AG08396 (cell line): ENCODE data around the gene FXYD5.
A peak's percentile ranks its signal among the peaks of the same experiment; 100 is the strongest.
"Not testable (repeated sequence)": the region's sequence is repeated elsewhere in the genome, so short reads cannot be mapped to it uniquely, and the experiment has no call there.

Experiments used
- DNase-seq: peaks from one replicate; pipeline ENCODE4 v3.0.0; 2012; ENCODE audit warnings: low spot score, mixed read lengths

The FXYD5 gene

GRCh38 chr19:35181387-35181786 lies 26.9 kb downstream of the FXYD5 start:
- no peak for DNase-seq

GRCh38 chr19:35184267-35184666 lies 29.7 kb downstream of the FXYD5 start:
- no peak for DNase-seq

- no peak for DNase-seq
Observed at GRCh38 chr19:35184884-35185283, 30.3 kb downstream of the FXYD5 start.

- DNase-seq: no peak
Observed at GRCh38 chr19:35194012-35194984, 39.8 kb downstream of the FXYD5 start.

- DNase-seq: no peak
Observed at GRCh38 chr19:35195830-35196229, 41.3 kb downstream of the FXYD5 start.

- DNase-seq: not testable (repeated sequence)
Observed at GRCh38 chr19:35196861-35197260, 42.3 kb downstream of the FXYD5 start.

- no peak for DNase-seq
Observed at GRCh38 chr19:35199481-35199880, 44.9 kb downstream of the FXYD5 start.

- DNase-seq: no peak
Observed at GRCh38 chr19:35202722-35203688, 48.5 kb downstream of the FXYD5 start.

- DNase-seq: no peak
Observed at GRCh38 chr19:35204799-35205732, 50.5 kb downstream of the FXYD5 start.

GRCh38 chr19:35205733-35206323 lies 51.3 kb downstream of the FXYD5 start:
- DNase-seq: no peak

GRCh38 chr19:35206379-35206778 lies 51.8 kb downstream of the FXYD5 start:
- DNase-seq: no peak

- no peak for DNase-seq
Observed at GRCh38 chr19:35206855-35207254, 52.3 kb downstream of the FXYD5 start.

GRCh38 chr19:35207391-35207871 lies 52.9 kb downstream of the FXYD5 start:
- DNase-seq: no peak

- DNase-seq: no peak
Observed at GRCh38 chr19:35208121-35208520, 53.6 kb downstream of the FXYD5 start.

GRCh38 chr19:35209646-35210045 lies 55.1 kb downstream of the FXYD5 start:
- DNase-seq: no peak

- DNase-seq: no peak
Observed at GRCh38 chr19:35211545-35212230, 57.2 kb downstream of the FXYD5 start.

- no peak for DNase-seq
Observed at GRCh38 chr19:35212241-35212640, 57.7 kb downstream of the FXYD5 start.

GRCh38 chr19:35213663-35214632 lies 59.4 kb downstream of the FXYD5 start:
- DNase-seq: peak; percentile 32
